ENCODE results near the gene RSPH6A. TPM values are rescaled to one million over a fixed set of nuclear protein-coding genes. Genes with fewer than 3 reads are reported as not detected.

The RSPH6A gene
- total RNA-seq, 4 donors from 2014 or later = 0.23 TPM; not detected in 3

GRCh38 chr19:45823182-45823581 is 8.1 kb upstream of the RSPH6A start:
- Histone ChIP-seq H3K27me3 (no peaks in the 10 kb centered on the region), H3K4me1 (peaks cover 0 to 13% (median 4%) of the 10 kb centered on the region in 3 donors), H3K4me3 (no peak overlapping the region), H3K9me3 (no peaks in the 10 kb centered on the region), H3K36me3 (peaks cover 0 to 95% of the 10 kb centered on the region in 2 donors), H3K27ac (no peak overlapping the region)
- ATAC-seq = no peak
- no CpG with 5 or more reads among the region's 12 CpGs for WGBS, 2 donors (ENCODE audit: low coverage in 1 of 2)
- no peak for TF ChIP-seq POLR2AphosphoS5 (IDR thresholded peaks at IDR 0.05)
- no peak for TF ChIP-seq POLR2A (IDR thresholded peaks at IDR 0.05)
- TF ChIP-seq EP300 (IDR thresholded peaks at IDR 0.05) = no peak

GRCh38 chr19:45822716-45823115 is 7.6 kb upstream of the RSPH6A start:
- no peak overlapping the region for H3K27ac ChIP-seq
- WGBS, 2 donors (ENCODE audit: low coverage in 1 of 2) = no CpG with 5 or more reads among the region's 5 CpGs
- no peaks in the 10 kb centered on the region for H3K27me3 ChIP-seq
- no peak overlapping the region for H3K4me3 ChIP-seq
- no peak for ATAC-seq
- peaks cover 0 to 95% of the 10 kb centered on the region in 2 donors for H3K36me3 ChIP-seq
- H3K4me1 ChIP-seq = peaks cover 0 to 13% (median 4%) of the 10 kb centered on the region in 3 donors
- TF ChIP-seq POLR2A (IDR thresholded peaks at IDR 0.05) = no peak
- TF ChIP-seq EP300 (IDR thresholded peaks at IDR 0.05) = no peak
- no peak for TF ChIP-seq CTCF (IDR thresholded peaks at IDR 0.05)
- TF ChIP-seq POLR2AphosphoS5 (IDR thresholded peaks at IDR 0.05) = no peak
- H3K9me3 ChIP-seq = no peaks in the 10 kb centered on the region

GRCh38 chr19:45821570-45821969 is 6.5 kb upstream of the RSPH6A start:
- H3K27ac ChIP-seq = no peak overlapping the region
- peaks cover 0 to 86% of the 10 kb centered on the region in 2 donors for H3K36me3 ChIP-seq
- ATAC-seq = no peak
- WGBS, 2 donors (ENCODE audit: low coverage in 1 of 2) = 62 to 70% methylated on average over 3 to 4 of the region's 10 CpGs
- H3K9me3 ChIP-seq = no peaks in the 10 kb centered on the region
- TF ChIP-seq EP300 (IDR thresholded peaks at IDR 0.05) (no peak), POLR2AphosphoS5 (IDR thresholded peaks at IDR 0.05) (no peak), POLR2A (IDR thresholded peaks at IDR 0.05) (no peak), CTCF (IDR thresholded peaks at IDR 0.05) (no peak)
- peaks cover 0 to 19% (median 4%) of the 10 kb centered on the region in 3 donors for H3K4me1 ChIP-seq
- no peaks in the 10 kb centered on the region for H3K27me3 ChIP-seq
- no peak overlapping the region for H3K4me3 ChIP-seq

- Histone ChIP-seq H3K4me1 (peaks cover 0 to 23% (median 5%) of the 10 kb centered on the region in 3 donors), H3K4me3 (no peak overlapping the region), H3K27me3 (peaks cover 4% of the 10 kb centered on the region), H3K9me3 (no peaks in the 10 kb centered on the region), H3K36me3 (peaks cover 0 to 82% of the 10 kb centered on the region in 2 donors), H3K27ac (no peak overlapping the region)
- ATAC-seq = no peak
- TF ChIP-seq POLR2A (IDR thresholded peaks at IDR 0.05) (no peak), EP300 (IDR thresholded peaks at IDR 0.05) (no peak), POLR2AphosphoS5 (IDR thresholded peaks at IDR 0.05) (no peak), CTCF (IDR thresholded peaks at IDR 0.05) (no peak)
- 54% methylated on average over 8 of the region's 8 CpGs; no CpG with 5 or more reads in 1 of the 2 donors for WGBS, 2 donors (ENCODE audit: low coverage in 1 of 2)
Observed at GRCh38 chr19:45821103-45821521, 6.0 kb upstream of the RSPH6A start.

GRCh38 chr19:45820413-45821102 is 5.5 kb upstream of the RSPH6A start:
- no peak overlapping the region for H3K27ac ChIP-seq
- H3K27me3 ChIP-seq = peaks cover 10% of the 10 kb centered on the region
- ATAC-seq = no peak
- TF ChIP-seq POLR2A (IDR thresholded peaks at IDR 0.05) = no peak
- no peak for TF ChIP-seq POLR2AphosphoS5 (IDR thresholded peaks at IDR 0.05)
- TF ChIP-seq EP300 (IDR thresholded peaks at IDR 0.05) = no peak
- TF ChIP-seq CTCF (IDR thresholded peaks at IDR 0.05) = no peak
- peaks cover 0 to 29% (median 10%) of the 10 kb centered on the region in 3 donors for H3K4me1 ChIP-seq
- 56 to 59% methylated on average over 6 to 9 of the region's 20 CpGs for WGBS, 2 donors (ENCODE audit: low coverage in 1 of 2)
- H3K4me3 ChIP-seq = no peak overlapping the region
- H3K9me3 ChIP-seq = no peaks in the 10 kb centered on the region
- peaks cover 0 to 76% of the 10 kb centered on the region in 2 donors for H3K36me3 ChIP-seq

Measured in gastroesophageal sphincter (tissue), 4 donors.